Hematopoietic multipotent progenitor cell (in vitro differentiated cells): Measurements from ENCODE around the gene PPP2R5E. TPM values are rescaled to one million over a fixed set of nuclear protein-coding genes. Genes with fewer than 3 reads are reported as not detected.
A peak's percentile ranks its signal among the peaks of the same experiment; 100 is the strongest.
"Not testable (repeated sequence)": the region's sequence is repeated elsewhere in the genome, so short reads cannot be mapped to it uniquely, and the experiment has no call there.

Experiments
- DNase-seq, 3 donors: peaks; one replicate each; pipeline ENCODE4 v3.0.0-alpha.2; 2011 to 2015; ENCODE audit warnings: low read depth in 2 of 3, low spot score in 2 of 3
- total RNA-seq: library from RNA; depleted of rRNA; stranded (reverse); fragments of >200 nt; gene quantifications from one replicate; pipeline ENCODE4 v1.2.3, GENCODE V29; 2012

The PPP2R5E gene
- total RNA-seq, 1 donor: 6.7 TPM

DNA sequence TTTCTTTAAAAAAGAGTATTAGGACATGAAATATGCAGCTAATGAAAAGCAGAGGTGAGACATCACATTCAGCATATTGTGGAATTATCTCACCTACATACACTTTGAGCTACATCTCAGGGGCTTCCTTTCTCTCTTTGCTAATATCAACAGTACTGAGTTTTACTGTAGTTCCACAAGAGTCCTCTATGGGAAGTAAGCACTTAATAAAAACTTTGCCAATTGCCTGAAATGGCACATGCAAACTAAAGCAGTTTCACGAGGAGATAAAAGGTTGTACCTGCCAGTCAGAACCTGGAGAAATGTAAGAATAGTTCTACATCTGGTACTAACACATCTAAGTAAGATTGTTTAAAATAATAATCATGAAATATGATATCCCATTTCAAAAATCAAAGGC, 150.9 kb downstream of the PPP2R5E start:
- no peak for DNase-seq

DNA sequence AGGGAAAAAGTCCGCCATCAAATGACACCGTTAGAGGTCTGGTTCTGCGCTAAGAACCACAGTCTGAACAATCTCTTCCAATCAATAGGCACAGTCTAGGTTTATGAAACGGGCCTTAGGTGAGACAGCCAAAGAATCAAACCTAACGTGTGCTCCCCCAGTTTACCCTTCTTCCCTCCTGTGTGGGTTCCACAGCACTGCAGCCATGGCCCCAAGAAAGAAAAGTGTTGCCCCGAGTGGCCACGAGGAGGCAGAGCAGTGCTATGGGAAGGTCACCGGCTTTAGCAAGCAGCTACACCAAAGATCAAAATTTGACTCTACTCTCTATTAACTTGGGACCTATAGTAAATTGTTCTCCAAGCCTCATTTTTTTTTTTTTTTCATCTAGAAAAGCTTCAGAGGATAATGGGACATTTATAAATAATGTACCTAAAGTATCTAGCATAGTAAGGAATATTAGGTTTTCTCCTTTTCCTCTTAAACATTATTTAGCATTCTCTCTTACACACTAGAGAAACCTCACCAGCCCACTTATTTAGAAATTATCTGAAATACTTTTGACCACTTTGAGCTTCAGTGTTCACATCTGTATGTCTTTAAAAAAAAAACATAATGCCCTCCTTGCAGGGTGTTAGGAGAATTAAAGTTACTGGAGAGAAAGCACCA, 154.3 kb downstream of the PPP2R5E start:
- DNase-seq: peak; percentile 1 to 68 (median 49)

DNA sequence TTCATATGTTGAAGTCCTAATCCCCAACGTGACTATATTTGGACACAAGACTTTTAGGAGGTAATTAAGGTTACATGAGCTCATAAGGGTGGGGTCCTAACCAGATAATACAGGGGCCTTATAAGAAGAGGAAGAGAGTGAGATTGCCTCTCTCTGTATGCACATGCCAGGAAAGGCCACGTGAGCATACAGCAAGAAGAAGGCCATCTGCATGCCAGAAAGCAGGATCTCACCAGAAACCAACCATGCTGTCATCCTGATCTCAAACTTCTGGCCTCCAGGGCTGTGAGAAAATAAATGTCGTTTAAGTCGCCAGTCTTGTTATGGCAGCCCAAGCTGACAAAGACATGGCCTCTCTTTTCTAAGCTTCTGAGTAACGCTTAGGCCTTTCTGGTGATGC, 155.5 kb downstream of the PPP2R5E start:
- DNase-seq: no peak

DNA sequence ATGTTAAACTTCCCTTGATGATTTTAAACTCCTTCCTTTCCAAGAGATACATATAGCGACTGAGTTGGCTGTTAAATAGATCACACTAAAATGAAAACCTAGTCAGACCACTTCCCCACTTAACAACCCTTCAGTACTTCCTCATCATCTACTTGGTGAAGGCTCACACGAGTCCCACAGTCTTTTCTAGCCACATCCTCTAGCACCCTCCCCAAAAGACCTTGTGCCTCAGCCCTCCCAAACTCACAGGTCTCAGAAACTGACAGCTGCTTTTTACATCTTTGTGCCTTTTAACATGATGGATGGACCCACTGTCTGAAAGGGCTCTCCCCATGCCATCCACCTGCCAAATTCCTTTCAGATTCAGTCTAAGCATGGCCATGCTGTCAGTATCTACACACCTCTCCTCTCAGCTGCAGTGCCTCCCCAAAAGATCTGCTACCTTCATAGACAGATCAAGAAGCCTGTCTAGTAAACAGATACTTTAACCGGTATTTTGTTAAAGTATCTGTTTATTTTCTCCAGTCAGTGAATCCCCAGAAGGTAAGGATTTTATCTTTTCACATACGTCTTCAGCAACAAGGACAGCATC, 159.3 kb downstream of the PPP2R5E start:
- DNase-seq: peak in 1 of 3 donors; percentile 35

DNA sequence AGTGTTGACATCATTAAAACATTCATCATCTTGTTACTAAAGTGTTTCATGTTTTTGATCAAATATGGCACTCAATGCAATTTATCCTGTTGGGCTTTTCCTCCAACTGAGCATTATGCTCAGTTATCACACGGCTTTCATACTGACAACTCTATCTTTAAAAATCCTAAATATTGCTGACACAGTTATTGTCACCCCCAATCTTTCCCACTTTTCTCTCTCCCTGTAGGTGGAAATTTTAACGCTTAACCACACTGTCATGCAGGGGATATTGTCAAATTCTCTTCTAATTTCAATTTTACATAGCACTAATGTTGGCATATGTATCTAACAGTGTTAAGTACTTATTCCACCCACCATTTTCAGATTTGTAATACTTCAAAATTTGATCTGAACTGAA, 164.7 kb downstream of the PPP2R5E start:
- DNase-seq: no peak

DNA sequence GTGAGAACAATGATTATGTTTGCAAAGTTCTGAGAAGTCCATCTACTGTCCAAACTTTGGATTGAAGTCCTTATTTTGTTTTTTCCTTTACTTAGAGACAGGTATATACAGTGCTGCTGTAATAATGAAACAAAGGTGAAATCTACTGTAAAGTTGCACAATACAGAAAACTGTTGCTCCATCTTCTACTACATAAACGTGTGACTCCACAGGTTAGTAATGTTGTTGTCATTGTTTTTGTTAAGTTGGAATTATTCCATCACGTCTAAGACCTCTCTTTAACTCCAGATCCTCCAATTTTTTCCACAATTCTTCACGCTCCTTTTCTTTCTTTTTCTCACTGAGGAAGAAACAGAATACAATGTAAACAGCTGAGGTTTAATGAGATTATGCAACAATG, 167.4 kb downstream of the PPP2R5E start:
- DNase-seq: no peak

GRCh38 chr14:63371613-63372012, 171.6 kb downstream of the PPP2R5E start:
- not testable (repeated sequence) for DNase-seq

GRCh38 chr14:63371033-63371432, 172.1 kb downstream of the PPP2R5E start:
- DNase-seq: no peak

- DNase-seq: no peak
Measured at GRCh38 chr14:63367742-63368364, 175.3 kb downstream of the PPP2R5E start.

DNA sequence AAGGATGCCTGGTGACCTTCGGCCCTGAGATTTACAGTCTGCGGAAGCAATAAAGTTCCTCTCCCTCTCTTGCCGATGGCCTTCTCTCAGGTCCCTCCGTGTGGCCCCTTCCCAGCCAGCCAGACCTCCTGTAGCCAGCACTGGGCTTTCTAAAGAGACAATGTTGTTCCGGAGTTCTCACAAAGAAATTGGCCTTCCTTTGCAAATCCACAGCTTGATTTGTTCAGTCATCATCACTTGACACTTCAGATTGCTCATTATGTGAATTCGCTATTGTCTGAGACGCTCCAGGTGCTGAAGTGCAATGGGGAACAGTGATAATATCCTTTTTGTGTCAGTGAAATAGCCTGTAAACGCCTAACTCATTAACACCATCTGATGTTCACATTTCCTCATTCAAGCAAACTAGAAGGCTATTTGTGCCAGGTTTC, 180.8 kb downstream of the PPP2R5E start:
- DNase-seq: no peak

DNA sequence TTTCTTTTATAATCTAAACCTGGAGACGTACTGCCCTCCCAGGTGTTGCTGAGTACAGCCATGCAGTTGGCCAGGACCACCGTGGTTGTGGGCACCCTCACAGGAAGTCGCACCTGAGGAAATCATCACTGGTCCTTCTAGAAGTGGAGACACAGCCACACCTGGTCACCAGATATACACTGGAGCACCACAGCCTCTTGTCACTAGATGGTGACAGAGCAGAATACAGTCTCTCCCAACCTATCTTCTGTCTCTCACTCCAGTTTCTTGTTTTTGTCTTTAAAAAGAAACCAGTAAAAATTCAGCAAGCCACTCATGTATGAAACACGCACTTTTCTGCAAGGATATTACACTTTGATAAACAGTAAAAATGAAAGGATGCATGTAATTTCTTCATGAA, 181.4 kb downstream of the PPP2R5E start:
- no peak for DNase-seq

DNA sequence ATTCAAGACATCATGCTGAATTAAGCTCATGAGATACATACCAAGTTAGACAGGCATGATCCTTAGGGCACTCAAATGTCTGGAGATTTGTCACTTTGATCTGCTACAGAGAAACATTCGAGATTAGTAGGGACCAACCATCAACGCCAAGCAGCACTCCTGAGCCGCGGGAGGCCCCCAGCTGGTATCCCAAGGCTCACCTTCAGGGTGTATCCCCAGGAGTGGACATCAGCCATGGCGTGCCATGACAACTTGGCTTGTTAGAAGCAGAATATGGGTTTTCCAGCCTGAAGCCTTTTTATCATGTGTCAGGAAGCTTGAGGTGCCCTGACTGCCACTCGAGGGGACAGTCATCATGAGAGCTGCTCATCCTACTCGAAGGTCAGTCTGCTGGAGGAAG, 185.3 kb downstream of the PPP2R5E start:
- DNase-seq: no peak

DNA sequence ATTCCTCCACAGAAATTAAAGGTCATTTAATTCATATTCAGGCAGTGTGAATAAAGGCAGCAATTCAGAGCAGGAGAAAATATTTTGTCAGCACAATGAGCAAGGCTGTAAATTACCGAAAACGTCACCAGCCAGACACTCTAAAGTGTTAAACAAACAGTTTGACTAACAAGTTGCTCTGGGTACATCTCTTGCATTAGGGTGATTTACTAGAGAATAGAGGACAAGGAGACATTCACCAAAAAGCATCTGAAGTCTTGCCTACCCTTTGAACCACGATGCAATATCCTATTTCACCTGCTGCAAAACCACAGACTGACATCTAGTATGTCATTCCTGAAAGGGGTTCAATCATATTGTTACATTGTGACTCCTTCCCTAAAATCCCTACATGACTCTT, 197.4 kb downstream of the PPP2R5E start:
- DNase-seq: no peak

DNA sequence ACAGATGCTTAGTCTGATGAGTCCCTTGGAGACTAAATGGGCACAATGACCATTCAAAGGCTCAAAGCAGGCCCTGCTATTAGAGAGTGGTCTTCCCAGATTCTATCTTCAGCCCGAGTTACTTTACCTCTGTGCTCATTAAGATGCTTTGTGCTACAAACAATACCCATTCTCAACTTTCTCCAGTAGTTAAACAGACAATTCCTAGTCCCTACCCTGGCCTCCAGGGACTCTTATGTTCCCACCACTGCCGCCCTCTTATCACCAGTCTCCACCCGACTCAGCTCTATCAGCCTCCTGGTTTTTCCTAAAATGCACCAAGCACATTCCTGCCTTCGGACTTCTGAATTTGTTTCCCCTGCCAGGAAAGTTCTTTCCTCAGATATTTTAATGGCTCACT, 198.8 kb downstream of the PPP2R5E start:
- DNase-seq: no peak

- no peak for DNase-seq
Measured at GRCh38 chr14:63343878-63344277, 199.3 kb downstream of the PPP2R5E start.

DNA sequence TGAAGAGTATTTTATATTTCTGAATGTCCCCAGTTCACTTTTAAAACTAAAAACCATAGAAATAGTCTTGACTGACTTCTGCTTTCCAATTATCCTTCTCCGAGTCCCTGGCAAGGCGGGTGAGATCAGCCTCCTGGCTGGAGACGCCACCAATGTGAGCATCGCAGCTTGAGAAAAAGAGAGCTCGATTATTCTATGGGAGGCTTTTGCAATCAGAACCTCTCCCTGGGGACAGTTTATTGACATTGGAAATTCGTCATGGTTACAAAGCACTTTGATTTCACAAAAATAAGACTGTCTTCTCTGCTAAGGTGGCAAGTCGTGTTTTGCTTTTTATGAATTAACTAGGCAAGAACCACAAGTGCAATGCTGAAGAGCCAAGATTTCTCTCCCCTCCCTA, 200.8 kb downstream of the PPP2R5E start:
- DNase-seq: no peak

- DNase-seq: no peak
Measured at GRCh38 chr14:63328787-63329737, 214.1 kb downstream of the PPP2R5E start.

GRCh38 chr14:63326840-63327239, 216.3 kb downstream of the PPP2R5E start:
- no peak for DNase-seq

GRCh38 chr14:63322897-63323573, 220.1 kb downstream of the PPP2R5E start:
- DNase-seq: no peak

DNA sequence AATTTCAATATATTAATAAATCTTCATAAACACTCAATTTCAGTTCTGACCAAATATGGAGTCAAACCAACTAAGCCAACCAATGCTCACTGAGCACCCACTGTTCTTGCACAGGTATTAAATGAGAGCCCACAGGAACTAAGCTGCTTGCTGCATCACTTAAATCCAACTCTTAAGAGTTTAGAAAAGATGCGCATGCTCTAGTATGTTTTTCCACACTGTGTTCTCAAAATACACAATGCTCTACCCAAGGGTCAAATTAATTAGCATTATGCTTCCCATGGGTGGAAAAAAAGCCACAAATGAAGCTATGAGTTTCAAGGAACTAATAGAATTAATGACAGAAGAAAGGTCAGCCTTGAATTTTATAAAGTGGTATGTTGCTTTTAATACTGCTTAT, 220.7 kb downstream of the PPP2R5E start:
- no peak for DNase-seq
